CD4-positive, alpha-beta T cell (primary cell): ENCODE results near the gene SDK1. TPM values are rescaled to one million over a fixed set of nuclear protein-coding genes. Genes with fewer than 3 reads are reported as not detected.
"Not testable (repeated sequence)": the region's sequence is repeated elsewhere in the genome, so short reads cannot be mapped to it uniquely, and the experiment has no call there.

Source experiments
- ATAC-seq: fragments of 200-7000 bp; cut with Tn5 transposase; one replicate; pipeline ENCODE4 v1.10.0; 2022; ENCODE audit warnings: mild to moderate bottlenecking; ENCODE audit not compliant: poor library complexity
- CTCF ChIA-PET: fragments of 350-600 bp; sonication (Branson Sonifier 250); formaldehyde crosslinking; loops from one replicate; lab custom pipeline; 2021; ENCODE audit warnings: antibody characterized with exemption, inconsistent platforms; lab: Charles Lee
- POLR2A ChIA-PET: fragments of 350-600 bp; sonication (Branson Sonifier 250); formaldehyde crosslinking; loops from one replicate; lab custom pipeline; 2021; ENCODE audit warnings: antibody characterized with exemption, inconsistent platforms; lab: Charles Lee
- DNase-seq, 14 experiments: peaks; one replicate each; pipeline ENCODE4 v3.0.0-alpha.2; 2013 to 2020; ENCODE audit warnings: mixed read lengths in 2 of 14
- H3K27ac ChIP-seq, 2 donors: one replicate each; pipeline versions ENCODE4 v1.5.1 to v1.7.0; 2013; ENCODE audit warnings: low read length in 2 of 2, low read depth in 1 of 2, mild to moderate bottlenecking in 1 of 2
- H3K27me3 ChIP-seq, 2 experiments: 1 replicate in 1 of 2; 2 replicates in 1 of 2; pipeline versions ENCODE4 v1.6.1 to v1.7.0; 2013; ENCODE audit warnings: low read length in 2 of 2, control low read depth in 1 of 2, mild to moderate bottlenecking in 1 of 2, moderate library complexity in 1 of 2; ENCODE audit not compliant: insufficient read depth in 2 of 2, control insufficient read depth in 1 of 2
- H3K36me3 ChIP-seq: one replicate; pipeline ENCODE4 v1.6.1; 2013; ENCODE audit warnings: low read length, control low read depth; ENCODE audit not compliant: insufficient read depth
- H3K4me1 ChIP-seq: one replicate; pipeline ENCODE4 v1.6.1; 2013; ENCODE audit warnings: low read length, control low read depth; ENCODE audit not compliant: insufficient read depth
- H3K4me3 ChIP-seq: one replicate; pipeline ENCODE4 v1.5.1; 2013; ENCODE audit warnings: mild to moderate bottlenecking, low read length, moderate library complexity
- H3K9me3 ChIP-seq, 2 experiments: 1 replicate in 1 of 2; 2 replicates in 1 of 2; pipeline versions ENCODE4 v1.6.1 to v1.7.0; 2013; ENCODE audit warnings: low read length in 2 of 2, mild to moderate bottlenecking in 2 of 2, control low read depth in 1 of 2, moderate library complexity in 1 of 2; ENCODE audit not compliant: control insufficient read depth in 1 of 2, insufficient read depth in 1 of 2
- H3K27ac Mint-ChIP-seq: one replicate; pipeline ENCODE4 v1.8.0; 2020; ENCODE audit warnings: mixed read lengths
- H3K27me3 Mint-ChIP-seq: one replicate; pipeline ENCODE4 v1.8.0; 2021; ENCODE audit warnings: mixed read lengths
- H3K36me3 Mint-ChIP-seq: one replicate; pipeline ENCODE4 v1.8.0; 2021; ENCODE audit warnings: low read depth, mixed read lengths
- H3K4me1 Mint-ChIP-seq: one replicate; pipeline ENCODE4 v1.8.0; 2021; ENCODE audit warnings: low read depth, mixed read lengths
- H3K4me3 Mint-ChIP-seq: one replicate; pipeline ENCODE4 v1.8.0; 2020; ENCODE audit warnings: mild to moderate bottlenecking, mixed read lengths
- H3K9me3 Mint-ChIP-seq: one replicate; pipeline ENCODE4 v1.8.0; 2020; ENCODE audit warnings: mixed read lengths
- CTCF ChIP-seq: fragments of 200-600 bp; IDR thresholded peaks from one replicate; pipeline ENCODE4 v1.8.0; 2022; ENCODE audit warnings: antibody characterized with exemption, mild to moderate bottlenecking
- intact Hi-C, 2 experiments: fragments of 100-400 bp; cut with DNase I in 1 of 2; cut with micrococcal nuclease in 1 of 2; formaldehyde crosslinking; loops; one replicate each; pipeline versions ENCODE4 v1.15.1 to v1.9.0; 2023 to 2025; cut with DNase I, micrococcal nuclease
- total RNA-seq, 174 experiments: library from RNA in 2 of 174; stranded (reverse) in 2 of 174; gene quantifications; one replicate each; pipeline ENCODE4 v1.2.3 and lab custom pipeline; 2021 to 2026

SDK1 gene
- total RNA-seq, 2 experiments from 2014 or later, result 1.1 to 1.3 TPM

GRCh38 chr7:4214291-4215155, 913.5 kb downstream of the SDK1 start:
- intact Hi-C loops, result no loop called here
- Histone ChIP-seq H3K4me1 (no peaks in the 10 kb centered on the region), H3K9me3 (peaks cover 0 to 9% of the 10 kb centered on the region in 2 experiments), H3K27ac (no peak overlapping the region), H3K4me3 (no peak overlapping the region), H3K36me3 (no peaks in the 10 kb centered on the region), H3K27me3 (no peaks in the 10 kb centered on the region)
- Mint-ChIP-seq H3K27ac (no peak overlapping the region), H3K36me3 (no peaks in the 10 kb centered on the region), H3K9me3 (no peaks in the 10 kb centered on the region), H3K4me1 (no peaks in the 10 kb centered on the region), H3K4me3 (no peak overlapping the region), H3K27me3 (no peaks in the 10 kb centered on the region)
- no peak for TF ChIP-seq CTCF
- ATAC-seq (no peak), DNase-seq (no peak)
- POLR2A ChIA-PET, result no interaction called here
- CTCF ChIA-PET, result no interaction called here

- Mint-ChIP-seq H3K4me1 (no peaks in the 10 kb centered on the region), H3K36me3 (no peaks in the 10 kb centered on the region), H3K27ac (no peak overlapping the region), H3K4me3 (no peak overlapping the region), H3K9me3 (no peaks in the 10 kb centered on the region), H3K27me3 (no peaks in the 10 kb centered on the region)
- ChIA-PET CTCF (no interaction called here), POLR2A (no interaction called here)
- no peak for DNase-seq
- Histone ChIP-seq H3K9me3 (peaks cover 0 to 9% of the 10 kb centered on the region in 2 experiments), H3K4me3 (no peak overlapping the region), H3K27ac (no peak overlapping the region), H3K36me3 (no peaks in the 10 kb centered on the region), H3K27me3 (no peaks in the 10 kb centered on the region), H3K4me1 (no peaks in the 10 kb centered on the region)
- intact Hi-C loops, result no loop called here
- TF ChIP-seq CTCF, result no peak
- ATAC-seq, result no peak
Observed at GRCh38 chr7:4215176-4215720, 914.2 kb downstream of the SDK1 start.

- H3K27ac ChIP-seq, result no peak overlapping the region
Observed at GRCh38 chr7:4216016-4216415, 915.0 kb downstream of the SDK1 start.

GRCh38 chr7:4217126-4217660, 916.1 kb downstream of the SDK1 start:
- H3K27me3 ChIP-seq, H3K4me1 ChIP-seq, CTCF ChIA-PET, H3K9me3 ChIP-seq, H3K4me1 Mint-ChIP-seq, ATAC-seq, H3K27me3 Mint-ChIP-seq, H3K27ac Mint-ChIP-seq, H3K36me3 ChIP-seq, H3K9me3 Mint-ChIP-seq, H3K36me3 Mint-ChIP-seq, H3K27ac ChIP-seq, POLR2A ChIA-PET, intact Hi-C loops, H3K4me3 Mint-ChIP-seq, DNase-seq, H3K4me3 ChIP-seq: not testable (repeated sequence)

More at GRCh38 chr7:4216016-4216415, 915.0 kb downstream of the SDK1 start:
- CTCF ChIA-PET, result no interaction called here
- TF ChIP-seq CTCF, result no peak
- no peaks in the 10 kb centered on the region for H3K27me3 Mint-ChIP-seq
- no peaks in the 10 kb centered on the region for H3K4me1 Mint-ChIP-seq
- H3K4me3 Mint-ChIP-seq, result no peak overlapping the region
- ATAC-seq (no peak), DNase-seq (no peak)
- Histone ChIP-seq H3K36me3 (no peaks in the 10 kb centered on the region), H3K27me3 (no peaks in the 10 kb centered on the region), H3K9me3 (peaks cover 0 to 9% of the 10 kb centered on the region in 2 experiments), H3K4me1 (no peaks in the 10 kb centered on the region), H3K4me3 (no peak overlapping the region)
- no peaks in the 10 kb centered on the region for H3K9me3 Mint-ChIP-seq
- POLR2A ChIA-PET, result no interaction called here
- intact Hi-C loops, result no loop called here
- no peak overlapping the region for H3K27ac Mint-ChIP-seq
- no peaks in the 10 kb centered on the region for H3K36me3 Mint-ChIP-seq
